Effector CD4-positive, alpha-beta T cell (primary cell): Measurements from ENCODE around the gene PANK2.
"Not testable (repeated sequence)": the region's sequence is repeated elsewhere in the genome, so short reads cannot be mapped to it uniquely, and the experiment has no call there.

Experiments
- DNase-seq: peaks from one replicate; pipeline ENCODE4 v3.0.0-alpha.2; 2020

The PANK2 gene

DNA sequence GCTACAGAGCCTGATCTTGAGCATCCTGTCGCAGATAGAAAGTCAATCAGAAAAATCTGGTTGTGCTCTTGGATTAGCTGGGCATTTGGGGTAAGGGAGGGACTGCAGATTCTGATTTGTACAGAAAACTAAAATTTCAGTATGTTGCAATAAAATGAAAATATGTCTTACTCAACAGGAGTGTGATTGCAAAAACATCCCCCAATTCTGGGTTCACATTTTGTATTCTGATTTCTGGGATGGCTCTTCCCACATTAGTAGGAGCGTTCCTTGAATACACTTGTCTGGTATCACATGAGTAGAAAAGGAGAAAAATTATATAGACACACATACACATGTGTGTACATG is 40.5 kb downstream of the PANK2 start:
- DNase-seq: no peak

DNA sequence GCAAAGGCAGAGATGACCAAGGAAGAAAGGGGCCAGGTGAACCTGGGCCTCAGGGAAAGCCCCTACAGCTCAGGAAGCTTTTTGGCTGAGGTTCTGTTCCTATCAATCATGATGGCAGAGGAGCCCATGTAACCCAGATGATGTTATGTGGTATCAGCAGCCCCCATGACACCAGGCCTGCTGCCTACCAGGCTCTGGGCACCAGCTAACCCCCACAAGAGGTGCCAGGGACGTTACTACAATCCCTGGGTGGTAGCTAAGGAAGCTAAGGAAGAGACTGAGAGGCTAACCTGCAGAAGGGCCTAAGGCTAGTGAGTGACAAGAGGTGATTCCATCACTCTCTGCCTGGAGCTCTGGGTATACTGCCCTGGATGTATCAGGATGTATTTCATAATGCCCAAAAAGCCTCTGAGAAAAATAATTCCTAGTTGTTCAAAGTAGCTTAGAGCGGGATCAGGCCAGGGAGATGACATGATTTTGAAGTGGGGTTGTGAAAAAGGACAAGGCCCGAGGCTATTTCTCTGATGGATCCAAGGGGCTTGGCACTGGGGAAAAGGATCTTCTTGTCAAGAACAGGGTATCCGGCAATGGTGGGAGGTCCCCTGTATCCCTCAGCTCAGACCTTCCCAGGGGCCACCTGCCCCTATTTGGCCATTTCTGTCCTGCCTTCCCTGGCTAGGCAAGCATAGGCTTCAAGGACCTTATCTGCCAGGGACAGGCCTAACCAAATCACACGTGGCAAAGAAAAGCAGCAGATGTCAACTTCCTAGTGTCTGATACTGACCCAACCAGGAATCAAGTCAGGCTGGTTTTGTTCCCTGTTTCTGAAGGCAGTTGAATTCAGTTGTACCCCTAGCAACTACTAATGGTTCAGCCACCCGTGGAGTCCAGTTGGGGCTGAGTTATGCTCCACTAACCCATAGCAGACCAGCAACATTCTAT is 41.3 kb downstream of the PANK2 start:
- DNase-seq: no peak

GRCh38 chr20:3931664-3932063 is 42.5 kb downstream of the PANK2 start:
- no peak for DNase-seq

- DNase-seq: no peak
Measured at GRCh38 chr20:3932277-3932676, 43.1 kb downstream of the PANK2 start.

DNA sequence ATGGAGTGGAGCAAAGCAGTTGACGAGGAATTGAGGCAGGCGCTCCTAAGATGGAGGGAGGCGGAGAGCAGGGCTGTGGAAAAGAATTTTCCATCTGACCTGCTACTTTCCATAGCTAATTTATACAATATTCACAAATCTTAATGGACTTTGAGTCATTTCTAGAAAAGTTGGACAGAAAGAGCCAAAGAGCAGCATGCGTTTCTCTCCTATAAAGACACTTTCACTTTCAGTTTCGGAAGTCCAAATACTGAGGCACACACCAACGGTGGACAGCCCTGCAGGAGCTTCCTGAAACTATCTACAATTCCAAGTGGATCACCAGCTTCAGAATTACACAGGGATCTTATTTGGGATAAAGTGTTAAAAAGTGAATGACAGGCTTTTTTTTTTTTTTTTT is 43.5 kb downstream of the PANK2 start:
- DNase-seq: no peak

DNA sequence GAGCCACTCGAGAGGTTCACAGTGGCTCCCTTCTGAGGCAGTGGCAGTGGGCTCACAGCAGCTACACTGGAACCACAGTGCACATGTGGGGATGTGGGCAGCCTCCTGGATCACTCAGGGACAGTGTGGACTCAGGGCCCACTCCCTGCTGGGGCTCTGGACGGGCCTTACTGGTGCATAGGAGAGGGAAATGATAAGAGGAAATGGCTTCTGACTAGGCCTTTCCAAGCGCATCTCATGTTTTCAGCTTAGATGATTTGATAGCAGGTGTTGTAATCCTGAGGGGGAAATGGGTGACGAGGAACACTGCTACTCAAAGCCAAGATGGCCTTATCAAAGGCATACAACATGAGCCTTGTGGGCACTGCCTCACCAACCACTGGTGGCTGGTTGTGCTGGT is 44.0 kb downstream of the PANK2 start:
- no peak for DNase-seq

GRCh38 chr20:3934624-3935023 is 45.4 kb downstream of the PANK2 start:
- DNase-seq: no peak

GRCh38 chr20:3935295-3935955 is 46.2 kb downstream of the PANK2 start:
- DNase-seq: no peak

DNA sequence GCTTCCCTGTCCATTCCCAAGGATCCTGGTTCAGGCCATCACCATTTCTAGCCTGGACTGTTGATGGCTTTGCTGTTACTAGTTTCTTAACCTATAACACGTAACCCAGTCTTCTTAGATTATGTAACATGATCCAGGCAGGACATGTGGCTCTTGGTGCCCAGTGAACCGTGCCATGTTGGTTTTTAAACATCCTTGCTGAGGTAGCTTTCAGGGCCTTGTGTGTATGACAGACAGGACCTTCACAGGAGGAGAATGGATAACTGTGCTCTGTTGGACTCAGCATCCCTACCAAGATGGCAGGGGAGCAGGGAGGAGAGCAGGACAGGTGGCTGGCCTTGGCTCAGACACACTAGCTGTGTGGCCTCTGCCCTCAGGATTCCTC is 46.8 kb downstream of the PANK2 start:
- no peak for DNase-seq

DNA sequence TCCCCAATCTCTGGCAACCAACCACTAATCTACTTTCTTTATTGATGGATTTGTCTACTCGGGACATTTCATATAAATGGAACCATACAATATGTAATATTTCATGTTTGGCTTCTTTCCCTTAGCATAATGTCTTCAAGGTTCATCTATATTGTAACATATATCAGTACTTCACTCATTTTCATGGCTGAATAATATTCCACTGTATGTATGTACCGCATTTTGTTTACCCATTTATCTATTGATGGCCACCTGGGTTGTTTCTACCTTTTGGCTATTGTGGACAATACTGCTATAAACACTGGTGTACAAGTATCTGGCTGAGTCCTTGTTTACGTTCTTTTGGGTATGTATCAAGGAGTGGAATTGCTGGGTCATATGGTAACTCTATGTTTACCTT is 48.4 kb downstream of the PANK2 start:
- no peak for DNase-seq

- DNase-seq: no peak
Measured at GRCh38 chr20:3940905-3941304, 51.7 kb downstream of the PANK2 start.

GRCh38 chr20:3946666-3947065 is 57.5 kb downstream of the PANK2 start:
- DNase-seq: not testable (repeated sequence)

- no peak for DNase-seq
Measured at GRCh38 chr20:3964719-3965118, 75.5 kb downstream of the PANK2 start.

GRCh38 chr20:3966571-3966970 is 77.4 kb downstream of the PANK2 start:
- DNase-seq: no peak

GRCh38 chr20:3970016-3970415 is 80.8 kb downstream of the PANK2 start:
- no peak for DNase-seq

DNA sequence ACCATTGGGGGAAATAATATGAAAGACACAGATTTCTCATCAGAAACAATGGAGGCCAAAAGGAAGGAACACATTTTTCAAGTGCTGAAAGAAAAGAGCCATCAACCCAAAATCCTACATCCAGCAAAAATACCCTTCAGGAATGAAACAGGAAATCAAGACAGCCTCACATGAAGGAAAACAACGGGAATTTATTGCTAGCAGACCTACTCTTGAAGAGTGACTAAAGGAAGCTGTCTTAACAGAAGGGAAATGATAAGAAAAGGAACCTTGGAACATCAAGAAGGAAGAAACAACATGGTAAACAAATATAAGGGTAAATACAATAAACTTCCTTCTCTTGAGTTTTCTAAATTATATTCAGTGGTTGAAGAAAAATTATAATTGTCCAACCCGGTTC is 82.0 kb downstream of the PANK2 start:
- no peak for DNase-seq

DNA sequence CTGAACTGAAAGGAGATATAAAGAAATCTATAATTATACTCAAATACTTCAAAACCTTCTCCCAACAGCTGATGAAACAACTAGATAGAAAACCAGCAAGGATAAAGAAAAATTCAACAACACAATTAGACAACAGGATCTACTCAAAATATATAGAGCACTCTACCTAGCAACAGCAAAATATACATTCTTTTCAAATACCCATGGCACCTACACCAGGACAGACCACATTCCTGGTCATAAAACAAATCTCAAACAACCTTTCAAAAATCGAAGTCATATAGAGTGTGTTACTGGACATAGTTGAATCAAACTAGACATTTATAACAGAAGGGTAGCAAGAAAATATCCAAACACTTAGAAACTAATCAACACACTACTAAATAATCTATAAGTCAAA is 83.0 kb downstream of the PANK2 start:
- DNase-seq: no peak

- DNase-seq: not testable (repeated sequence)
Measured at GRCh38 chr20:3972631-3973030, 83.4 kb downstream of the PANK2 start.

DNA sequence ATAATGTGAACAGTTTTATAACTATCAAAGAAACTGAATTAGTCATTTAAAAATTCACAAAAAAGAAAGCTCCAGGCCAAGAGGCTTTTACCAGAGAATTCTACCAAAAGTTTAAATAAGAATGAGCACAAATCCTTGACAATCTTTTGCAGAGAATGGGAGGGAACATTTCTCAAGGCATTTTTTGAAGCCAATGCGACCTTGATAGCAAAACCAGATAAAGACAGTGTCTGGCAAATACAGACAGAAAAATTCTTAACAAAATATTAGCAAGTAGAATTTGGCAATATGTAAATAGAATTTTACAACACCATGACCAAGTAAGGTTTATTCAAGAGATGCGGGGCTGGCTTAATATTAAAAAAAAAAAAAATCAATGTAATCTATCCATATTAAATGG is 84.5 kb downstream of the PANK2 start:
- DNase-seq: no peak

GRCh38 chr20:3976511-3976910 is 87.3 kb downstream of the PANK2 start:
- DNase-seq: no peak
